Heart right ventricle (tissue), 16 donors: ENCODE measurements around the gene HNRNPR. TPM values are rescaled to one million over a fixed set of nuclear protein-coding genes. Genes with fewer than 3 reads are reported as not detected.

ENCODE experiments used
- ATAC-seq, 8 donors: fragments of 200-7000 bp; cut with Tn5 transposase; one replicate each; pipeline ENCODE4 v1.9.1; 2020; ENCODE audit warnings: mild to moderate bottlenecking in 8 of 8, moderate library complexity in 8 of 8, moderate number of reproducible peaks in 1 of 8
- DNase-seq, 2 donors: peaks; one replicate each; pipeline ENCODE4 v3.0.0-alpha.2; 2020
- H3K27ac ChIP-seq, 10 donors: fragments of 200-600 bp; sonication (generic) in 2 of 10; one replicate each; pipeline versions ENCODE4 v1.5.0 to v1.8.0; 2020 to 2022; ENCODE audit warnings: mild to moderate bottlenecking in 3 of 10
- H3K27me3 ChIP-seq, 7 donors: fragments of 200-600 bp; one replicate each; pipeline ENCODE4 v1.8.0; 2021 to 2022; ENCODE audit warnings: mild to moderate bottlenecking in 2 of 7
- H3K36me3 ChIP-seq, 9 donors: fragments of 200-600 bp; sonication (generic) in 1 of 9; one replicate each; pipeline versions ENCODE4 v1.5.0 to v1.8.0; 2020 to 2022; ENCODE audit warnings: mild to moderate bottlenecking in 2 of 9
- H3K4me1 ChIP-seq, 9 donors: fragments of 200-600 bp; sonication (generic) in 1 of 9; one replicate each; pipeline versions ENCODE4 v1.5.0 to v1.8.0; 2020 to 2022; ENCODE audit warnings: mild to moderate bottlenecking in 4 of 9
- H3K4me3 ChIP-seq, 10 donors: fragments of 200-600 bp; sonication (generic) in 2 of 10; one replicate each; pipeline versions ENCODE4 v1.5.0 to v1.8.0; 2020 to 2022; ENCODE audit warnings: mild to moderate bottlenecking in 7 of 10, moderate library complexity in 2 of 10
- H3K9me3 ChIP-seq, 11 donors: fragments of 200-600 bp in 10 of 11; sonication (generic) in 2 of 11; one replicate each; pipeline versions ENCODE4 v1.5.0 to v1.8.0; 2013 to 2022; ENCODE audit warnings: mild to moderate bottlenecking in 2 of 11, control low read depth in 1 of 11, moderate library complexity in 1 of 11
- WGBS, 2 donors: extraction: QIAGEN DNeasy Blood & Tissue Kit; methylation state at CpG; one replicate each; pipeline ENCODE4 v1.1.7; 2013; ENCODE audit warnings: inconsistent platforms in 1 of 2; 5-methylcytosine and 5-hydroxymethylcytosine counted together
- intact Hi-C, 10 donors: fragments of 100-400 bp; cut with DNase I; formaldehyde crosslinking; loops; one replicate each; pipeline versions ENCODE4 v1.11.1 to v1.14.2; 2022
- polyA plus RNA-seq, 2 donors: library from polyadenylated mRNA; stranded (reverse); fragments of 200-250 nt; gene quantifications; one replicate each; pipeline ENCODE4 v1.2.3, GENCODE V29; 2013
- total RNA-seq, 10 donors: library from RNA; stranded (reverse); fragmentation: NEBNext Ultra II Directional in 3 of 10; extraction: Animal tissue kit (Norgen Biotek cat#: 25700) in 3 of 10; gene quantifications; one replicate each; pipeline versions ENCODE4 v1.2.1 to v1.2.4, GENCODE V29; 2021 to 2023
- TF ChIP-seq, protein P1 (sequence below), 9 donors: fragments of 200-600 bp; sonication (generic) in 2 of 9; IDR thresholded peaks; one replicate each; pipeline versions ENCODE4 v1.5.0 to v1.8.0; 2021 to 2022; ENCODE audit warnings: antibody characterized with exemption in 9 of 9, mild to moderate bottlenecking in 5 of 9, moderate library complexity in 1 of 9
- donor health status: Arrhythmogenic right ventricular cardiomyopathy.
- donor health status: ischemic (EF 13 %, LVEDD 7.1; RV severe dilation, severe dysfunction).
- donor health status: healthy with polysubstance abuse.
- donor health status: DM: no; HTN: yes; CAD: no.
- donor health status: DM: no; HTN: no; CAD: no.
- donor health status: ischemic (EF 25% LVEDD 6.9; RV normal size, moderate dysfunction).
- donor health status: ischemic (EF 25% LVEDD 5.7; RV mildly dilated, moderate dysfunction).
- donor health status: healthy.
- donor health status: DM: yes; HTN: yes; CAD: no.
- donor health status: Ischemic cardiomyopathy.
- donor health status: ischemic (EF 35%, LVEDD 5.7; RV mildly dilated, moderate dysfunction).
- donor health status: nonischemic (EF 11% LVEDD 7.7; RV severe dilation, severe dysfunction).
- donor health status: DM: yes; HTN: yes; CAD: no.
- donor health status: PGD.
- donor health status: ischemic (EF 29% LVEDD 5.4; RV normal size, mild dysfunction).
- donor health status: nonischemic (EF 23%, LVEDD 6.1; RV moderate dilation, normal function).

Gene HNRNPR
- total and polyA plus RNA-seq, 12 donors: 44.6 to 72.7 (median 64.0) TPM

DNA sequence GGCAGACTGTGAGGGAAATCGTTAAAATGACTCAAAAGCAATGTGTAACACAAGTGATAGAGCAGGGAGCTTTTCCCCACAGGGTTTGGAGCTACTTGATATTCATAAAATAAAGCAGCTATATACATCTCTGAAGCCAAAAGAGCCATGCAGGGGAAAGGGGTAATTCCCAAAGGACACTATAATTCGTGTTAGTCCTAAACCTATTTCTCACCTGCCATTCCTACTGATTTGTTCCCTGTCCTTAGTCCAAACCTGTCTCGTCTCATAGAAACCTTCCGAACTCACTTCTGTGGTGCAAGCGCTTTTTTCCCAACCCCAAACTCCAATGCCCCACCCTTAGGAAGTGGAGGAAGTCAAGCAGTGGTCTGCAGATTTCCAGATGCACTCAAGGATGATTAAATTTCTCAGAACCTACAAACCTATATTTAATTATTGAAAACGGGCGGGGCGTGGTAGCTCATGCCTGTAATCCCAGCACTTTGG, 946 bp upstream of the HNRNPR start:
- peaks cover 2 to 42% (median 38%) of the 10 kb centered on the region in 9 donors for H3K4me1 ChIP-seq

DNA sequence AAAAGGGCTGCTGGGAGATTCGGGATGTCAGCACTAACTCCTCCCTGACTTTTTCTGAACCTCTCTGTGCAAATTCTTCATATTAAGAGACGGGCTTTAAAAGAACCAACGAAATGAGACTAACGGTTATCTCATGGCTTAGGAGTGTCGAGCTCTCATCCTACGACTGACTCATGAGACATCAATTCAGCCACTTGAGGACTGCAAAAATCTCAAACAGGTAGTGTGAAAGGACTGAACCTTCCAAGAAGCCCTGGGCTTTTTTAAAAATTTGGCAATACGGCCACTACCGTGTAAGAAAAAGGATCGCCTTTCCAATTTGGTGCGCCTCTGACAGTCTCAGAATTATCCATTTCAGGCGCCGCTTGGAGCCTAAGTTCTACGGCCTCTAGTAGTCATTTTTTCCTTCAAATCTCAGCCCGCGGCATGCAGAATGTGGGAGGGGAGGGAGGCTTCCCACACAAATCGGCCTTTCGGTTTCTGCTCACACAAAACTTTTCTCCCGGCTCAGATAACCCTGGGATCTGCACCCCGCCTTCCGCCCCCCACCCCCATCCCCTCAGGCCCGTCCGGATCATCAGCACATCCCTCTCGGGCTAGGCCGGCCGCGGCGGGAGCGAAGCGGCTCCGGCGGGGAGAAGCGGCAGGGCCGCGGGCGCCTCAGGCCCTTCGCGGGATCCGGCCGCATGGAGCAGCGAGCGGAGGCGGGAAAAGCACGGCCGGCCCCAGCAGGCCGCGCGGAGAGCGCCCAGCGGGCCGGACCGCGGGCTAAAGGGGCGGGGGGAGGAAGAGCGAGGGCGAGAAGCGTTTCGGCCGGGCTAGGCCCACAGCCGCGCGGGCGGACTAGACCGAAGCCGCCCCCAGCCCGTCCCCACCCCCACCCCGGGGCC, 618 bp downstream of the HNRNPR start:
- ATAC-seq (peak in 7 of 8 donors; percentile 18 to 57 (median 36)), DNase-seq (peak in 1 of 2 donors; percentile 36)
- H3K27me3 ChIP-seq: no peaks in the 10 kb centered on the region
- TF ChIP-seq, protein P1, sequence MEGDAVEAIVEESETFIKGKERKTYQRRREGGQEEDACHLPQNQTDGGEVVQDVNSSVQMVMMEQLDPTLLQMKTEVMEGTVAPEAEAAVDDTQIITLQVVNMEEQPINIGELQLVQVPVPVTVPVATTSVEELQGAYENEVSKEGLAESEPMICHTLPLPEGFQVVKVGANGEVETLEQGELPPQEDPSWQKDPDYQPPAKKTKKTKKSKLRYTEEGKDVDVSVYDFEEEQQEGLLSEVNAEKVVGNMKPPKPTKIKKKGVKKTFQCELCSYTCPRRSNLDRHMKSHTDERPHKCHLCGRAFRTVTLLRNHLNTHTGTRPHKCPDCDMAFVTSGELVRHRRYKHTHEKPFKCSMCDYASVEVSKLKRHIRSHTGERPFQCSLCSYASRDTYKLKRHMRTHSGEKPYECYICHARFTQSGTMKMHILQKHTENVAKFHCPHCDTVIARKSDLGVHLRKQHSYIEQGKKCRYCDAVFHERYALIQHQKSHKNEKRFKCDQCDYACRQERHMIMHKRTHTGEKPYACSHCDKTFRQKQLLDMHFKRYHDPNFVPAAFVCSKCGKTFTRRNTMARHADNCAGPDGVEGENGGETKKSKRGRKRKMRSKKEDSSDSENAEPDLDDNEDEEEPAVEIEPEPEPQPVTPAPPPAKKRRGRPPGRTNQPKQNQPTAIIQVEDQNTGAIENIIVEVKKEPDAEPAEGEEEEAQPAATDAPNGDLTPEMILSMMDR (IDR thresholded peaks at IDR 0.05): no peak
- H3K27ac ChIP-seq: peak overlapping the region; percentile 92 to 98 (median 96)
- H3K4me1 ChIP-seq: peaks cover 2 to 58% (median 51%) of the 10 kb centered on the region in 9 donors
- peak overlapping the region; percentile 87 to 99 (median 90) for H3K4me3 ChIP-seq
- intact Hi-C loops: loop anchor here in 8 of 10 donors (1.0 to 10.0 kb wide), 7 partner anchors 25 to 139 kb away; partner anchors contain the start of genes ZNF436 (in 2 of the 8) and ASAP3 (in 1 of the 8)
- WGBS, 2 donors: 0 to 1% methylated on average over 66 of the region's 66 CpGs
- peaks cover 0 to under 1% (median 0%) of the 10 kb centered on the region in 9 donors for H3K36me3 ChIP-seq
- H3K9me3 ChIP-seq: no peaks in the 10 kb centered on the region

More for the DNA sequence above, 946 bp upstream of the HNRNPR start:
- no peak for DNase-seq
- no peaks in the 10 kb centered on the region for H3K27me3 ChIP-seq
- H3K27ac ChIP-seq: peak overlapping the region; percentile 75 to 98 (median 96)
- H3K36me3 ChIP-seq: no peaks in the 10 kb centered on the region
- no peaks in the 10 kb centered on the region for H3K9me3 ChIP-seq
- peak overlapping the region; percentile 87 to 99 (median 90) for H3K4me3 ChIP-seq
- intact Hi-C loops: loop anchor here in 8 of 10 donors (1.0 to 10.0 kb wide), 7 partner anchors 23 to 137 kb away; partner anchors contain the start of genes ZNF436 (in 2 of the 8) and ASAP3 (in 1 of the 8)
- WGBS, 2 donors: 23 to 32% methylated on average over 8 of the region's 8 CpGs
- TF ChIP-seq, protein P1 (IDR thresholded peaks at IDR 0.05): no peak
- no peak for ATAC-seq

DNA sequence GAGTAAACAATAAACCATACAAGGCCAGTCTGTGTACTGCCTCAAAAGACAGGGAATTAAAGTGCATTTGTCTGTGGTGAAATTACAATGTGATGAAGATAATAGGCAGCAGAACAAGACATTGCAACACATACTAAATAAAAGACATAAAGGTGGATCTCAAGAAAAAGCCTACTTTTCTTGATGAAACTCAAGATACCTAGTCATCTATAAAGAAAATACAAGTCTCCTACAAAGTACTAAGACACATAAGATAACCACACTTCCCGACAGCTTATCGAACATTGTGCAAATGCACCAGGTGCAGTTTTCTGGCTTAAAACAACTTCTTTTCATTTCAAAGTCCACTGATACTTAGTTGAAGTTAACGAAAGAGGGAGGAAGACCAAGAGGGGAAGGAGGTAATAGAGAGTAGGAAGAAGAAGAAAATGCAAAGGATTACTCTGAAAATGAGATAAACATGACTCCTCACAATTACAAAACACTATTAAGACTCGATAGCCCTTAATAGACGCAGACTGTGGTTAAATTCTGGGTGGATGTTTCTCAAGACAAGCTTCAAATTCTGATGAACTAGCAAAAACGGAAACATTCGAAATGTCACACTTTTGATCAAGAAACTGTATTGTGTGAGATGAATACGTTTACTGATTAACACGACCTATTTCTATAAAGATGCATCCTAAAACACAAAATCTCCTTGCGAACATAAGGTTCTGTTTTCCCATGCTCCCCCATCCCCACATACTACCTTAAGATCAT, 2.0 kb downstream of the HNRNPR start:
- TF ChIP-seq, protein P1 (IDR thresholded peaks at IDR 0.05): no peak

More for the DNA sequence above, 2.0 kb downstream of the HNRNPR start:
- DNase-seq (no peak), ATAC-seq (no peak)
- 17 to 23% methylated on average over 10 of the region's 10 CpGs for WGBS, 2 donors
- H3K4me3 ChIP-seq: peak overlapping the region in 9 of 10 donors; percentile 87 to 99 (median 89)
- H3K27me3 ChIP-seq: no peaks in the 10 kb centered on the region
- no peaks in the 10 kb centered on the region for H3K9me3 ChIP-seq
- peak overlapping the region in 2 of 10 donors; percentile 5 to 96 for H3K27ac ChIP-seq
- peaks cover 0 to 14% (median 9%) of the 10 kb centered on the region in 9 donors for H3K36me3 ChIP-seq
- peaks cover 2 to 70% (median 57%) of the 10 kb centered on the region in 9 donors for H3K4me1 ChIP-seq
- intact Hi-C loops: loop anchor here in 6 of 10 donors (5.0 to 10.0 kb wide), 3 partner anchors 60 to 140 kb away; partner anchors contain the start of gene ASAP3 (in 1 of the 6)
